ENCODE measurements around the gene ETV4.
A peak's percentile ranks its signal among the peaks of the same experiment; 100 is the strongest.

The ETV4 gene

DNA sequence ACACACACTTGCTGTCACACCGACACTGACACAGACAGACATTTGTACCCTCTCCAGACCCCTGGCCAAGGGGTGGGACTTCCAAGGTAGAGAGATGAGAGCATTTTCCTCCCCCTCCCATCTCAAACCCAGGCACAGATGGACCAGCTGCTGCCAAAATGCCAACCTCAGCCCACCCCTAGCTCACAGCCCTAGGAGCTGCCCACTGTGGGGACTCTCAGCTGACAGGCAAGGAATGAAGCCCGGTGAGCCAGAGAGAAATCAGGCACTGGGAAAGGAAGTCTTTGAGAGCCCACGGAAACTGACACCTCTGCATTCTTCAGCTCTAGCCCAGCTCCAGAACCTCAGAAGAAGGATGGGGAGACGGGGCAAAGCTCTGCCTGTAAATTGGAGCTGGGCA, 2.8 kb downstream of the ETV4 start:
- H3K79me1 ChIP-seq (replicated peaks; ENCODE audit: low read length, poor library complexity, severe bottlenecking), result peaks cover 25% of the 10 kb centered on the region
- H4K8ac ChIP-seq (ENCODE audit: low read length), result peak overlapping the region; percentile 84
- H3K4me3 ChIP-seq (ENCODE audit: insufficient read depth in 1 of 2, low read depth in 1 of 2, low read length in 2 of 2), result peak overlapping the region in 1 of 2 experiments; percentile 81
- H3K9me3 ChIP-seq (ENCODE audit: control insufficient read depth, low read length), result no peaks in the 10 kb centered on the region
- H2BK5ac ChIP-seq (ENCODE audit: low read depth, low read length, poor library complexity, severe bottlenecking), result no peak overlapping the region
- H3K4me1 ChIP-seq (ENCODE audit: control insufficient read depth, insufficient read depth, low read depth, low read length), result peaks cover 29% of the 10 kb centered on the region
- H2AFZ ChIP-seq (ENCODE audit: low read depth, low read length), result no peak overlapping the region
- H3K4me2 ChIP-seq (ENCODE audit: low read length, poor library complexity, severe bottlenecking), result no peak overlapping the region
- H2BK15ac ChIP-seq (ENCODE audit: low read depth, poor library complexity, severe bottlenecking), result peak overlapping the region; percentile 34
- peak overlapping the region; percentile 69 to 75 for H3K18ac ChIP-seq (ENCODE audit: low read depth in 1 of 2, low read length in 2 of 2)
- no peak overlapping the region for H3K9ac ChIP-seq (ENCODE audit: low read length)
- peak overlapping the region; percentile 69 to 73 for H2BK12ac ChIP-seq (ENCODE audit: low read length in 2 of 2)
- H4K91ac ChIP-seq (ENCODE audit: low read length), result peak overlapping the region; percentile 81
- no peak overlapping the region for H3K27ac ChIP-seq (ENCODE audit: low read length, poor library complexity, severe bottlenecking)
- H3K4ac ChIP-seq (ENCODE audit: low read depth in 1 of 2, low read length in 2 of 2), result no peak overlapping the region
- H2AK5ac ChIP-seq (ENCODE audit: low read length, severe bottlenecking), result peak overlapping the region; percentile 37
- no peaks in the 10 kb centered on the region for H3K36me3 ChIP-seq (ENCODE audit: control insufficient read depth in 1 of 2, insufficient read depth in 2 of 2, low read depth in 1 of 2, low read length in 2 of 2)
- peak overlapping the region in 1 of 2 experiments; percentile 71 for H3K14ac ChIP-seq (ENCODE audit: low read length in 2 of 2)
- no peak for DNase-seq
- peak overlapping the region; percentile 74 for H2BK120ac ChIP-seq (ENCODE audit: low read depth, low read length)
- no peaks in the 10 kb centered on the region for H3K27me3 ChIP-seq (ENCODE audit: control insufficient read depth in 1 of 2, insufficient read depth in 1 of 2, low read length in 2 of 2)
- peak overlapping the region in 1 of 2 experiments; percentile 7 for H3K23ac ChIP-seq (ENCODE audit: low read length in 2 of 2)
- 25% methylated on average over 3 of the region's 4 CpGs for WGBS

DNA sequence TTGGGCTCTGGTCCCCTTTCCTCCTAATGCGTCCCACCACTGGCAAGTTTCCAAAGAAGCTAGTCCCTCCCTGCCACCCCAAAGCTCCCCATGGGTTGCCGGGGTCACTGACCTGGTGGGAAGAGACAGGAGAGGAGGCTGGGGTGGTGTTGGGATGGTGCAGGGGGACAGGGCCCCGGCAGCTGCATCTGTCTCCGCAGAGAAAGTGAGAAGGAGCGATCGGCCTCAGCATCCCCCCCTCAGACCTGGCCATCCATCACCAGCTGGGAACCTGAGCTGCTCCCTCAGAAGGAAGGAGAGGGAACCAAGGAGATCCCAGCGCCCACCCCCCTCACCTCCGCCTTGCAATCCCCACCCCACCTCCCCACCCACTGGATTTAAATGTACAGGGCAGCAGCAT, 3.3 kb downstream of the ETV4 start:
- H3K4me2 ChIP-seq (ENCODE audit: low read length, poor library complexity, severe bottlenecking), result no peak overlapping the region
- no peak overlapping the region for H3K14ac ChIP-seq (ENCODE audit: low read length in 2 of 2)
- peak overlapping the region; percentile 84 for H4K8ac ChIP-seq (ENCODE audit: low read length)
- no peak overlapping the region for H2BK120ac ChIP-seq (ENCODE audit: low read depth, low read length)
- H2BK12ac ChIP-seq (ENCODE audit: low read length in 2 of 2), result peak overlapping the region in 1 of 2 experiments; percentile 73
- H3K4me1 ChIP-seq (ENCODE audit: control insufficient read depth, insufficient read depth, low read depth, low read length), result peaks cover 31% of the 10 kb centered on the region
- no peak overlapping the region for H2BK5ac ChIP-seq (ENCODE audit: low read depth, low read length, poor library complexity, severe bottlenecking)
- no peaks in the 10 kb centered on the region for H3K27me3 ChIP-seq (ENCODE audit: control insufficient read depth in 1 of 2, insufficient read depth in 1 of 2, low read length in 2 of 2)
- no peak overlapping the region for H3K23ac ChIP-seq (ENCODE audit: low read length in 2 of 2)
- no peak overlapping the region for H3K4me3 ChIP-seq (ENCODE audit: insufficient read depth in 1 of 2, low read depth in 1 of 2, low read length in 2 of 2)
- H3K9me3 ChIP-seq (ENCODE audit: control insufficient read depth, low read length), result no peaks in the 10 kb centered on the region
- H2BK15ac ChIP-seq (ENCODE audit: low read depth, poor library complexity, severe bottlenecking), result peak overlapping the region; percentile 44
- H3K18ac ChIP-seq (ENCODE audit: low read depth in 1 of 2, low read length in 2 of 2), result peak overlapping the region; percentile 37 to 69
- H3K79me1 ChIP-seq (replicated peaks; ENCODE audit: low read length, poor library complexity, severe bottlenecking), result peaks cover 26% of the 10 kb centered on the region
- peak overlapping the region; percentile 61 for H4K91ac ChIP-seq (ENCODE audit: low read length)
- H3K36me3 ChIP-seq (ENCODE audit: control insufficient read depth in 1 of 2, insufficient read depth in 2 of 2, low read depth in 1 of 2, low read length in 2 of 2), result no peaks in the 10 kb centered on the region
- no peak overlapping the region for H3K4ac ChIP-seq (ENCODE audit: low read depth in 1 of 2, low read length in 2 of 2)
- WGBS, result 74% methylated on average over 5 of the region's 8 CpGs
- no peak overlapping the region for H3K27ac ChIP-seq (ENCODE audit: low read length, poor library complexity, severe bottlenecking)
- H2AK5ac ChIP-seq (ENCODE audit: low read length, severe bottlenecking), result no peak overlapping the region
- DNase-seq, result no peak
- H3K9ac ChIP-seq (ENCODE audit: low read length), result no peak overlapping the region
- H2AFZ ChIP-seq (ENCODE audit: low read depth, low read length), result no peak overlapping the region

- H3K18ac ChIP-seq (ENCODE audit: low read depth in 1 of 2, low read length in 2 of 2), result peak overlapping the region; percentile 60 to 85
- peak overlapping the region; percentile 86 for H4K8ac ChIP-seq (ENCODE audit: low read length)
- H3K4me1 ChIP-seq (ENCODE audit: control insufficient read depth, insufficient read depth, low read depth, low read length), result peaks cover 31% of the 10 kb centered on the region
- no peak overlapping the region for H3K9ac ChIP-seq (ENCODE audit: low read length)
- H4K91ac ChIP-seq (ENCODE audit: low read length), result peak overlapping the region; percentile 84
- H2BK15ac ChIP-seq (ENCODE audit: low read depth, poor library complexity, severe bottlenecking), result no peak overlapping the region
- no peak overlapping the region for H3K23ac ChIP-seq (ENCODE audit: low read length in 2 of 2)
- H2BK120ac ChIP-seq (ENCODE audit: low read depth, low read length), result peak overlapping the region; percentile 3
- no peak overlapping the region for H3K4me3 ChIP-seq (ENCODE audit: insufficient read depth in 1 of 2, low read depth in 1 of 2, low read length in 2 of 2)
- peak overlapping the region; percentile 41 to 71 for H3K4ac ChIP-seq (ENCODE audit: low read depth in 1 of 2, low read length in 2 of 2)
- DNase-seq, result peak; percentile 51
- no peak overlapping the region for H3K27ac ChIP-seq (ENCODE audit: low read length, poor library complexity, severe bottlenecking)
- peak overlapping the region; percentile 23 to 85 for H2BK12ac ChIP-seq (ENCODE audit: low read length in 2 of 2)
- H3K4me2 ChIP-seq (ENCODE audit: low read length, poor library complexity, severe bottlenecking), result no peak overlapping the region
- no peaks in the 10 kb centered on the region for H3K27me3 ChIP-seq (ENCODE audit: control insufficient read depth in 1 of 2, insufficient read depth in 1 of 2, low read length in 2 of 2)
- H2BK5ac ChIP-seq (ENCODE audit: low read depth, low read length, poor library complexity, severe bottlenecking), result no peak overlapping the region
- H2AK5ac ChIP-seq (ENCODE audit: low read length, severe bottlenecking), result no peak overlapping the region
- no peak overlapping the region for H2AFZ ChIP-seq (ENCODE audit: low read depth, low read length)
- 45% methylated on average over 8 of the region's 11 CpGs for WGBS
- peaks cover 27% of the 10 kb centered on the region for H3K79me1 ChIP-seq (replicated peaks; ENCODE audit: low read length, poor library complexity, severe bottlenecking)
- peak overlapping the region in 1 of 2 experiments; percentile 61 for H3K14ac ChIP-seq (ENCODE audit: low read length in 2 of 2)
- no peaks in the 10 kb centered on the region for H3K36me3 ChIP-seq (ENCODE audit: control insufficient read depth in 1 of 2, insufficient read depth in 2 of 2, low read depth in 1 of 2, low read length in 2 of 2)
- no peaks in the 10 kb centered on the region for H3K9me3 ChIP-seq (ENCODE audit: control insufficient read depth, low read length)
These were observed 5.1 kb downstream of the ETV4 start for GRCh38 chr17:43540821-43541674.

DNA sequence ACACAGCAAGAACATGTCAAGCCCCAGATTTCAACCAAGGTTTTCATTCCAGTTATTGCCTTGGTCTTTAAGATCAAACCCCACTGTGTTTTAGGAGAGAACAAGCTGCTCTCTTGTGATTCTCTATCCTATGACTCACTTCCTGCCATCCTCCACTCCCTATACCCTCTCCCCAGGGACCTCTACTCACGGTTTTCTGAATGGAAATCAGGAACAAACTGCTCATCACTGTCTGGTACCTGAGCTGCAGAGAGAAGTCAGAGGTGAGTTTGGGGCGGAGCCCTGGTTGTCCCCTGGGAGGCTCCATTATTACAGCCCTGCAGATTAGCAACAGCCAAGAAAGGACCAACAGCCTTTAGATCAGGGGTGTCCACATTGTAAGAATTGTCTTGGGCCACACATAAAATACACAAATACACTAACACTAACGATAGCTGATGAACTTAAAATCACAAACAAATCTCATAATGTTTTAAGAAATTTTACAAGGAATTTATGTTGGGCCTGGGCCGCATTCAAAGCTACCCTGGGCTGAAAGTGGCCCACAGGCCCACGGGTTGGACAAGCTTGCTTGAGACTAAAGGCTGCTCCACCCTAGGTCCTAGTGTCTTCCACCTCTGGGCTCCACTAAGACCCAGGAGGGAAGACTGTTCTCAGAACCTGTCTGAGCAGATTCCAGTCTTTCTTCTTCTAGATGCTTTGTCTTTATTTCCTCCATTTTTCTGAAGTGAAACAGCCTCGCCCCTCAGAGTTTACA, 9.7 kb downstream of the ETV4 start:
- Histone ChIP-seq H3K4me1 (ENCODE audit: control insufficient read depth, insufficient read depth, low read depth, low read length) (peaks cover 14% of the 10 kb centered on the region), H3K4ac (ENCODE audit: low read depth in 1 of 2, low read length in 2 of 2) (peak overlapping the region; percentile 59 to 91), H2AFZ (ENCODE audit: low read depth, low read length) (no peak overlapping the region), H3K14ac (ENCODE audit: low read length in 2 of 2) (no peak overlapping the region), H3K27ac (ENCODE audit: low read length, poor library complexity, severe bottlenecking) (no peak overlapping the region), H3K36me3 (ENCODE audit: control insufficient read depth in 1 of 2, insufficient read depth in 2 of 2, low read depth in 1 of 2, low read length in 2 of 2) (peaks cover 0 to 4% of the 10 kb centered on the region in 2 experiments), H3K9me3 (ENCODE audit: control insufficient read depth, low read length) (no peaks in the 10 kb centered on the region), H4K8ac (ENCODE audit: low read length) (peak overlapping the region; percentile 65), H3K18ac (ENCODE audit: low read depth in 1 of 2, low read length in 2 of 2) (peak overlapping the region; percentile 82 to 89), H2BK15ac (ENCODE audit: low read depth, poor library complexity, severe bottlenecking) (no peak overlapping the region), H3K4me3 (ENCODE audit: insufficient read depth in 1 of 2, low read depth in 1 of 2, low read length in 2 of 2) (no peak overlapping the region), H3K4me2 (ENCODE audit: low read length, poor library complexity, severe bottlenecking) (no peak overlapping the region), H3K23ac (ENCODE audit: low read length in 2 of 2) (no peak overlapping the region), H2BK120ac (ENCODE audit: low read depth, low read length) (peak overlapping the region; percentile 51), H2BK12ac (ENCODE audit: low read length in 2 of 2) (peak overlapping the region; percentile 59 to 74), H3K9ac (ENCODE audit: low read length) (peak overlapping the region; percentile 5), H3K79me1 (replicated peaks; ENCODE audit: low read length, poor library complexity, severe bottlenecking) (peaks cover 11% of the 10 kb centered on the region), H2AK5ac (ENCODE audit: low read length, severe bottlenecking) (peak overlapping the region; percentile 89), H3K27me3 (ENCODE audit: control insufficient read depth in 1 of 2, insufficient read depth in 1 of 2, low read length in 2 of 2) (no peaks in the 10 kb centered on the region), H4K91ac (ENCODE audit: low read length) (peak overlapping the region; percentile 70), H2BK5ac (ENCODE audit: low read depth, low read length, poor library complexity, severe bottlenecking) (no peak overlapping the region)
- WGBS, result 38% methylated on average over 6 of the region's 6 CpGs
- DNase-seq, result peak; percentile 83
